Fibroblast of lung (primary cell): ENCODE results near the gene TMEM26. TPM values are rescaled to one million over a fixed set of nuclear protein-coding genes. Genes with fewer than 3 reads are reported as not detected.

Experiments
- DNase-seq, 2 donors: peaks; one replicate each; pipeline versions ENCODE4 v3.0.0 to v3.0.0-alpha.2; 2010; ENCODE audit warnings: low read depth in 2 of 2
- H2AFZ ChIP-seq: 2 replicates; pipeline ENCODE4 v1.5.1; 2012; ENCODE audit warnings: low read length, control low read depth, inconsistent platforms
- H3K27ac ChIP-seq: 2 replicates; pipeline ENCODE4 v1.5.1; 2011; ENCODE audit warnings: low read length, control low read depth; ENCODE audit not compliant: insufficient read depth
- H3K27me3 ChIP-seq: 2 replicates; pipeline ENCODE4 v1.5.1; 2011; ENCODE audit warnings: mild to moderate bottlenecking, low read length; ENCODE audit not compliant: control insufficient read depth, insufficient read depth
- H3K36me3 ChIP-seq: 2 replicates; pipeline ENCODE4 v1.5.1; 2011; ENCODE audit warnings: low read length; ENCODE audit not compliant: control insufficient read depth, insufficient read depth
- H3K4me1 ChIP-seq: 2 replicates; pipeline ENCODE4 v1.5.1; 2011; ENCODE audit warnings: low read length; ENCODE audit not compliant: control insufficient read depth, insufficient read depth; ENCODE audit errors: extremely low read depth
- H3K4me2 ChIP-seq: 2 replicates; pipeline ENCODE4 v1.5.1; 2011; ENCODE audit warnings: low read length, control low read depth; ENCODE audit not compliant: insufficient read depth; ENCODE audit errors: extremely low read depth
- H3K4me3 ChIP-seq, 4 experiments: fragments of 200-600 bp in 1 of 4; sonication (generic) in 1 of 4; replicated peaks in 1 of 4; 2 replicates each; pipeline ENCODE4 v1.5.1; 2011 to 2016; ENCODE audit warnings: low read length in 4 of 4, low read depth in 3 of 4, mild to moderate bottlenecking in 3 of 4, control low read depth in 2 of 4, inconsistent platforms in 1 of 4, mixed read lengths in 1 of 4; ENCODE audit not compliant: insufficient read depth in 1 of 4; ENCODE audit errors: control extremely low read depth in 1 of 4
- H3K79me2 ChIP-seq: 2 replicates; pipeline ENCODE4 v1.5.1; 2012; ENCODE audit warnings: mild to moderate bottlenecking, low read length, inconsistent platforms; ENCODE audit not compliant: control insufficient read depth, insufficient read depth
- H3K9ac ChIP-seq: 2 replicates; pipeline ENCODE4 v1.5.1; 2011; ENCODE audit warnings: mild to moderate bottlenecking, low read length, control low read depth; ENCODE audit not compliant: insufficient read depth
- H3K9me3 ChIP-seq: 2 replicates; pipeline ENCODE4 v1.5.1; 2012; ENCODE audit warnings: low read depth, low read length; ENCODE audit not compliant: control insufficient read depth, insufficient read depth
- H4K20me1 ChIP-seq: 2 replicates; pipeline ENCODE4 v1.5.1; 2011; ENCODE audit warnings: low read length; ENCODE audit not compliant: control insufficient read depth, insufficient read depth; ENCODE audit errors: extremely low read depth
- CTCF ChIP-seq, 2 donors: IDR thresholded peaks in 1 of 2; conservative IDR thresholded peaks in 1 of 2; 1 replicate in 1 of 2; 2 replicates in 1 of 2; pipeline ENCODE4 v1.5.1; 2011 to 2012; ENCODE audit warnings: low read length in 2 of 2, control low read depth in 1 of 2, inconsistent platforms in 1 of 2, low read depth in 1 of 2, mild to moderate bottlenecking in 1 of 2
- EZH2 ChIP-seq: IDR thresholded peaks from 2 replicates; pipeline ENCODE4 v1.5.1; 2012; ENCODE audit warnings: low read length, control low read depth, mild to moderate bottlenecking; ENCODE audit errors: missing control alignments
- polyA plus RNA-seq, 2 donors: library from polyadenylated mRNA; depleted of rRNA in 1 of 2; stranded (reverse) in 1 of 2; unstranded in 1 of 2; fragments of >200 nt; gene quantifications; 2 replicates each; pipeline ENCODE4 v1.2.1, GENCODE V29; 2011 to 2012; ENCODE audit warnings: missing spikeins in 1 of 2
- total RNA-seq: library from RNA; depleted of rRNA; stranded (reverse); fragments of >200 nt; gene quantifications from 2 replicates; pipeline ENCODE4 v1.2.1, GENCODE V29; 2014

TMEM26 gene
- total and polyA plus RNA-seq, 2 donors (not counting 1 experiment from before 2014, with no cell fraction given): 1.4 to 2.3 TPM

- H3K9me3 ChIP-seq: no peaks in the 10 kb centered on the region
- H2AFZ ChIP-seq: no peak overlapping the region
- no peaks in the 10 kb centered on the region for H3K79me2 ChIP-seq
- H3K9ac ChIP-seq: no peak overlapping the region
- TF ChIP-seq EZH2 (no peak), CTCF (conservative IDR thresholded peaks at IDR 0.05 in 1 of 2, IDR thresholded peaks at IDR 0.05 in 1 of 2; ENCODE audit: low read depth in 1 of 2, low read length in 2 of 2) (no peak)
- no peaks in the 10 kb centered on the region for H3K36me3 ChIP-seq
- H3K4me1 ChIP-seq: no peaks in the 10 kb centered on the region
- peak; percentile 52 to 65 for DNase-seq
- no peak overlapping the region for H3K4me2 ChIP-seq
- no peaks in the 10 kb centered on the region for H4K20me1 ChIP-seq
- H3K4me3 ChIP-seq: no peak overlapping the region
- H3K27ac ChIP-seq: no peak overlapping the region
- H3K27me3 ChIP-seq: no peaks in the 10 kb centered on the region
These were observed 14.8 kb downstream of the TMEM26 start for GRCh38 chr10:61438141-61438988.

GRCh38 chr10:61423178-61423577 lies 30.0 kb downstream of the TMEM26 start:
- no peak overlapping the region for H3K9ac ChIP-seq
- H3K4me3 ChIP-seq: no peak overlapping the region

GRCh38 chr10:61417661-61418060 lies 35.5 kb downstream of the TMEM26 start:
- H3K4me2 ChIP-seq: no peak overlapping the region
- no peak overlapping the region for H3K27ac ChIP-seq
- H3K9ac ChIP-seq: no peak overlapping the region
- H3K27me3 ChIP-seq: no peaks in the 10 kb centered on the region
- H3K36me3 ChIP-seq: no peaks in the 10 kb centered on the region
- no peak for TF ChIP-seq CTCF (conservative IDR thresholded peaks at IDR 0.05 in 1 of 2, IDR thresholded peaks at IDR 0.05 in 1 of 2; ENCODE audit: low read depth in 1 of 2, low read length in 2 of 2)
- TF ChIP-seq EZH2: no peak
- no peaks in the 10 kb centered on the region for H3K4me1 ChIP-seq
- H3K4me3 ChIP-seq: no peak overlapping the region
- DNase-seq: no peak
- no peak overlapping the region for H2AFZ ChIP-seq
- no peaks in the 10 kb centered on the region for H3K9me3 ChIP-seq
- no peaks in the 10 kb centered on the region for H4K20me1 ChIP-seq
- no peaks in the 10 kb centered on the region for H3K79me2 ChIP-seq

More at GRCh38 chr10:61423178-61423577, 30.0 kb downstream of the TMEM26 start:
- no peak for TF ChIP-seq EZH2
- TF ChIP-seq CTCF (conservative IDR thresholded peaks at IDR 0.05 in 1 of 2, IDR thresholded peaks at IDR 0.05 in 1 of 2; ENCODE audit: low read depth in 1 of 2, low read length in 2 of 2): no peak
- no peaks in the 10 kb centered on the region for H3K79me2 ChIP-seq
- H3K4me1 ChIP-seq: no peaks in the 10 kb centered on the region
- H2AFZ ChIP-seq: no peak overlapping the region
- H3K27ac ChIP-seq: no peak overlapping the region
- no peaks in the 10 kb centered on the region for H3K27me3 ChIP-seq
- H3K4me2 ChIP-seq: no peak overlapping the region
- no peaks in the 10 kb centered on the region for H4K20me1 ChIP-seq
- no peak for DNase-seq
- no peaks in the 10 kb centered on the region for H3K36me3 ChIP-seq
- no peaks in the 10 kb centered on the region for H3K9me3 ChIP-seq
